ENCODE data around the gene NFKBIA. TPM values are rescaled to one million over a fixed set of nuclear protein-coding genes. Genes with fewer than 3 reads are reported as not detected.
A peak's percentile ranks its signal among the peaks of the same experiment; 100 is the strongest.
"Not testable (repeated sequence)": the region's sequence is repeated elsewhere in the genome, so short reads cannot be mapped to it uniquely, and the experiment has no call there.

The NFKBIA gene, protein sequence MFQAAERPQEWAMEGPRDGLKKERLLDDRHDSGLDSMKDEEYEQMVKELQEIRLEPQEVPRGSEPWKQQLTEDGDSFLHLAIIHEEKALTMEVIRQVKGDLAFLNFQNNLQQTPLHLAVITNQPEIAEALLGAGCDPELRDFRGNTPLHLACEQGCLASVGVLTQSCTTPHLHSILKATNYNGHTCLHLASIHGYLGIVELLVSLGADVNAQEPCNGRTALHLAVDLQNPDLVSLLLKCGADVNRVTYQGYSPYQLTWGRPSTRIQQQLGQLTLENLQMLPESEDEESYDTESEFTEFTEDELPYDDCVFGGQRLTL
- 28.7 TPM for polyA plus RNA-seq (2013, experiment 1 of 2)
- polyA plus RNA-seq (2013, experiment 2 of 2), result 25.9 TPM

DNA sequence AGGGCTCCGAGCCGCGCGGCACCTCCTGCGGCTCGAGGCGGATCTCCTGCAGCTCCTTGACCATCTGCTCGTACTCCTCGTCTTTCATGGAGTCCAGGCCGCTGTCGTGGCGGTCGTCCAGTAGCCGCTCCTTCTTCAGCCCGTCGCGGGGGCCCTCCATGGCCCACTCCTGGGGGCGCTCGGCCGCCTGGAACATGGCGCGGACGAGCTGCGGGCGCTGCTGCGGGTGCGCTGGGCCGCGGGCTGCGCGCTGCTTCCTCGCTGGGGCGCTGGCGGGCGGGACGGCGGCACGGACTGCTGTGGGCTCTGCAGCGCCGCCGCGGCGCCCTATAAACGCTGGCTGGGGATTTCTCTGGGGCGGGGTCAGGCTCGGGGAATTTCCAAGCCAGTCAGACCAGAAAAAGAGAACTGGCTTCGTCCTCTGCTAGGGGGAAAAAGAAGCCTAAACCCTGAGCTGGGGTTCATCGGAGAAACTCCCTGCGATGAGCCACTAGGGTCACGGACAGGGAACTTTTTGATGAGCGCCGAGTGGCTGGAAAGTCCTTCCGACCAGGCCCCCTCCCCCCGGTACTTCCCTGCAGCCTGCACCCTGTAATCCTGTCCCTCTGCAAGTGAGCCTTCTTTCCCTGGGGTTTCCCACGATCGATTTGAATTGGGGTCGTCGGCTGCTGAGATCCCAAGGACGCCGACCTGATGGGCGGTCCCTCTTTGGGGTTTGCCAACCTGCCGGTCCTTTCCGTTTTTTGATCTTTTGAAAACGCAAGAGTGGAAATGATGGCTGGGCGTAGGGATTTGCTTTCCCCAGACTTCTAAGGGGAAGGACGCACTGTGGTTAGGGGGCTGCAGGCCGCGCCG, at the start of gene NFKBIA:
Gene NFKBIA (minus strand): TSS at position 301 of the 855 bp plus-strand sequence. CDS start 105 bp downstream, at position 196.
- Histone ChIP-seq H3K27ac (ENCODE audit: low read depth, low read length) (peak within 1 kb of the TSS; percentile 98), H3K27me3 (ENCODE audit: insufficient read depth, low read length) (no peaks in the 10 kb centered on the region), H3K4me1 (ENCODE audit: insufficient read depth, low read length) (peaks cover 11% of the 10 kb centered on the region), H3K9me3 (ENCODE audit: insufficient read depth, low read depth, low read length) (no peaks in the 10 kb centered on the region), H3K36me3 (ENCODE audit: insufficient read depth, low read length) (peaks cover 38% of the 10 kb centered on the region), H3K4me3 (ENCODE audit: low read length) (peak within 1 kb of the TSS; percentile 98), H3K9ac (ENCODE audit: low read depth, low read length) (peak within 1 kb of the TSS; percentile 99)
- 1% methylated on average over 69 of the region's 69 CpGs for WGBS

- 98% methylated on average over 1 of the region's 1 CpG for WGBS
- Histone ChIP-seq H3K9ac (ENCODE audit: low read depth, low read length) (no peak overlapping the region), H3K9me3 (ENCODE audit: insufficient read depth, low read depth, low read length) (no peaks in the 10 kb centered on the region), H3K27ac (ENCODE audit: low read depth, low read length) (no peak overlapping the region), H3K4me3 (ENCODE audit: low read length) (no peak overlapping the region), H3K27me3 (ENCODE audit: insufficient read depth, low read length) (no peaks in the 10 kb centered on the region), H3K36me3 (ENCODE audit: insufficient read depth, low read length) (no peaks in the 10 kb centered on the region), H3K4me1 (ENCODE audit: insufficient read depth, low read length) (no peaks in the 10 kb centered on the region)
These were observed 41.9 kb upstream of the NFKBIA start for GRCh38 chr14:35446450-35446849.

DNA sequence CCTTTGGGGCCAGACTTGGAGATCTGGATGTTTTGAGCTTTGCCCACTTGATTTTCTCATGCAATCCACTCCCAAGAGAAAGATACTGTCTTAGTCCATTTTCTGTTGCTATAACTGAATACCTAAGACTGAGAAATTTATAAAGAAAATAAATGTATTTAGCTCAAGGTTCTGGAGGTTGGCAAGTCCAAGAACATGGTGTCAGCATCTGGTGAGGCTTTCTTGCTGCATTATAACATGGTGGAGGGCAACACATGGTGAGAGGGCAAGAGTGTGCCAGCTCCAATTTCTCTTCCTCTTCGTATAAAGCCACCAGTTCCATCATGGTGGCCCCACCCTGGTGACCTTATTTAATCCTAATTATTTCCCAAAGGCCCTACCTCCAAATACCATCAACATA, 39.6 kb upstream of the NFKBIA start:
- 82% methylated on average over 1 of the region's 1 CpG for WGBS
- H3K27me3 ChIP-seq (ENCODE audit: insufficient read depth, low read length), result no peaks in the 10 kb centered on the region

DNA sequence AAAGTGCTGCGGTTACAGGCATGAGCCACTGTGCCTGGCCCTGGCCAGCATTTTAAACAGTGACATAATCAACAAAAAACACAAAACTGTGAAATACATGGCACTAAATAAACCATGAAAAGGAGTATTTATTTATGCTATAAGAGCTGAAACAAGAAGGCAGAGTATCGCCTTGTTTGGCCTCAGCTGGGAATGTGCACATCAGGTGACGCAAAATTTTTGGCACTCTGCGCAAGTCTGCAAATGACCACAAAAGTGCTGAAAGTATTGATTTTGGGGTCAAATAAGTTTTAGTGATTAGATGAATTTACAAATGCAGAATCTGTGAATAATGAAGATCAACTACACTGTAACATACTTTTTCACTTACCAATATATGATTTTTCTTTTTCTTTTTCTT, 36.6 kb upstream of the NFKBIA start:
- Histone ChIP-seq H3K4me1 (ENCODE audit: insufficient read depth, low read length) (no peaks in the 10 kb centered on the region), H3K36me3 (ENCODE audit: insufficient read depth, low read length) (no peaks in the 10 kb centered on the region), H3K27me3 (ENCODE audit: insufficient read depth, low read length) (no peaks in the 10 kb centered on the region), H3K27ac (ENCODE audit: low read depth, low read length) (no peak overlapping the region), H3K4me3 (ENCODE audit: low read length) (no peak overlapping the region), H3K9me3 (ENCODE audit: insufficient read depth, low read depth, low read length) (no peaks in the 10 kb centered on the region), H3K9ac (ENCODE audit: low read depth, low read length) (no peak overlapping the region)
- 96% methylated on average over 4 of the region's 4 CpGs for WGBS

More for the DNA sequence above, 39.6 kb upstream of the NFKBIA start:
- no peak overlapping the region for H3K4me3 ChIP-seq (ENCODE audit: low read length)
- no peak overlapping the region for H3K27ac ChIP-seq (ENCODE audit: low read depth, low read length)
- H3K9ac ChIP-seq (ENCODE audit: low read depth, low read length), result no peak overlapping the region
- H3K36me3 ChIP-seq (ENCODE audit: insufficient read depth, low read length), result no peaks in the 10 kb centered on the region
- no peaks in the 10 kb centered on the region for H3K9me3 ChIP-seq (ENCODE audit: insufficient read depth, low read depth, low read length)
- H3K4me1 ChIP-seq (ENCODE audit: insufficient read depth, low read length), result no peaks in the 10 kb centered on the region

DNA sequence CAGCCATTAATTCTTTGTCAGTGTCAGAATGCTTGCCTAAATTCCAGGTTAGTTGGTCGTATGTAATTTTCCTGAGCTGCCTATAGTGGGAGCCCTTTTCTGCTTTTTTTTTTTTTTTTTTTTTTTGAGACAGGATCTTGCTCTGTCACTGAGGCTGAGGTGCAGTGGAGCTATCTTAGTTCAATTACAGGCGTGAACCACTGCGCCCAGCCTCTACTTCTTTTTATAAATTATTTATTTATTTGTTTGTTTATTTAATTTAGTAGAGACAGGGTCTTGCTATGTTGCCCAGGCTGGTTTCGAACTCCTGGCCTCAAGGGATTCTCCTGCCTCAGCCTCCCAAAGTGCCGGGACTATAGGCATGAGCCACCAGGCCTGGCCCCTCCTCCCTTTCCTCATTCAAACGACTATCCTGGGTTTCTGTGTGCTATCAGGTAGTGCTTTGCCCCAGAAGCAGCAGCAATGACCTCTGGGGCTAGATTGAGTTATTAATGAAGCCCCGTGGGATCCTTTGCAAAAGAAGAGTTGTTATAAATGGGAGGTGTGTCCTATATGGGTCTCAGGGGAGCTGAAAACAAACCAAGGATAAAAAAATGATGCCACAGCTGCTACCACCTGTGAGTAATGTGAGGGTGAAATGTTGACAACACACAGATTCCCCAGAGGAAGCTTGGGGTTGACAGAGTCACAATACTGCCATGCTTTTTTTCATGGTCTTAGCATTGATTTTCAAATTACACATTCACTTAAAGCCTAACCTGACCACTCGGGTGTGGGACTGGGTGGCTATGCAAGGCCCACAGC, 34.6 kb upstream of the NFKBIA start:
- WGBS, result 69% methylated on average over 6 of the region's 8 CpGs
- H3K9me3 ChIP-seq (ENCODE audit: insufficient read depth, low read depth, low read length), result no peaks in the 10 kb centered on the region
- H3K27ac ChIP-seq (ENCODE audit: low read depth, low read length), result no peak overlapping the region
- no peaks in the 10 kb centered on the region for H3K36me3 ChIP-seq (ENCODE audit: insufficient read depth, low read length)
- no peaks in the 10 kb centered on the region for H3K4me1 ChIP-seq (ENCODE audit: insufficient read depth, low read length)
- H3K27me3 ChIP-seq (ENCODE audit: insufficient read depth, low read length), result no peaks in the 10 kb centered on the region
- no peak overlapping the region for H3K9ac ChIP-seq (ENCODE audit: low read depth, low read length)
- H3K4me3 ChIP-seq (ENCODE audit: low read length), result no peak overlapping the region

DNA sequence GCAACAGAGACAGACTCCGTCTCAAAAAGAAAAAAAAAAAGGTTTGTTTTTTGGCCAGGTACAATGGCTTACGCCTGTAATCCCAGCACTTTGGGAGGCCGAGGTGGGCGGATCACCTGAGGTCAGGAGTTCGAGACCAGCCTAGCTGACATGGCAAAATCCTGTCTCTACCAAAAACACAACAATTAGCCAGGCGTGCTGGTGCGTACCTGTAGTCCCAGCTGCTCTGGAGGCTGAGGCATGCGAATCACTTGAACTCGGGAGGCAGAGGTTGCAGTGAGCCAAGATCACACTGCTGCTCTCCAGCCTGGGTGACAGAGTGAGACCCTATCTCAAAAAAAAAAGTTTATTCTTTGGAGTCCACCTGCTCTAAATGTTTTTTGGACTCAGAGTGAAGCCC, 33.9 kb upstream of the NFKBIA start:
- not testable (repeated sequence) for H3K36me3 ChIP-seq (ENCODE audit: insufficient read depth, low read length); H3K4me3 ChIP-seq (ENCODE audit: low read length); H3K27ac ChIP-seq (ENCODE audit: low read depth, low read length); H3K9ac ChIP-seq (ENCODE audit: low read depth, low read length); H3K27me3 ChIP-seq (ENCODE audit: insufficient read depth, low read length); H3K9me3 ChIP-seq (ENCODE audit: insufficient read depth, low read depth, low read length); H3K4me1 ChIP-seq (ENCODE audit: insufficient read depth, low read length)
- WGBS, result 95% methylated on average over 9 of the region's 9 CpGs

GRCh38 chr14:35435177-35435576, 30.6 kb upstream of the NFKBIA start:
- Histone ChIP-seq H3K4me1 (ENCODE audit: insufficient read depth, low read length) (no peaks in the 10 kb centered on the region), H3K36me3 (ENCODE audit: insufficient read depth, low read length) (no peaks in the 10 kb centered on the region), H3K9me3 (ENCODE audit: insufficient read depth, low read depth, low read length) (no peaks in the 10 kb centered on the region), H3K27me3 (ENCODE audit: insufficient read depth, low read length) (no peaks in the 10 kb centered on the region), H3K27ac (ENCODE audit: low read depth, low read length) (no peak overlapping the region), H3K9ac (ENCODE audit: low read depth, low read length) (no peak overlapping the region), H3K4me3 (ENCODE audit: low read length) (no peak overlapping the region)

DNA sequence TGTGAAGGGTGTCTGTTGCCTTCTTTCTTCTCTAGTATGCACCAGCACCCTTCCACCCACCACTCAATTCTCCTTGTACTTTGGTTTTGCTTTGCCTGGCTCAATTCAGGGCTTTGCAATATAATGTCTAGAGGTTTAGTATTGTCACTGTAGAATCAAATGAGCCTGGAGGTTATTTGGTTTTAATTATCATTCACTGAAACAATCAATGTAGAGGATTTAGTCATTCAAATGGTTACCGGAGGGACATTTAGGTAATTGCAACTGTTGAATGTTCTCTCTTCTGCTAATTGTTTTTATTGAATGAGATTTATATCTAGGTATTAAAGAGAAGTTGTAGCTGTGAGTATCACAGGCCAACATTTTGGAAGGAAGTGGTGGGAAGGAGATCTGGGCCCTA, 29.3 kb upstream of the NFKBIA start:
- Histone ChIP-seq H3K4me1 (ENCODE audit: insufficient read depth, low read length) (no peaks in the 10 kb centered on the region), H3K36me3 (ENCODE audit: insufficient read depth, low read length) (no peaks in the 10 kb centered on the region), H3K27me3 (ENCODE audit: insufficient read depth, low read length) (no peaks in the 10 kb centered on the region), H3K27ac (ENCODE audit: low read depth, low read length) (no peak overlapping the region), H3K4me3 (ENCODE audit: low read length) (no peak overlapping the region), H3K9me3 (ENCODE audit: insufficient read depth, low read depth, low read length) (no peaks in the 10 kb centered on the region), H3K9ac (ENCODE audit: low read depth, low read length) (no peak overlapping the region)
- 89% methylated on average over 1 of the region's 1 CpG for WGBS

DNA sequence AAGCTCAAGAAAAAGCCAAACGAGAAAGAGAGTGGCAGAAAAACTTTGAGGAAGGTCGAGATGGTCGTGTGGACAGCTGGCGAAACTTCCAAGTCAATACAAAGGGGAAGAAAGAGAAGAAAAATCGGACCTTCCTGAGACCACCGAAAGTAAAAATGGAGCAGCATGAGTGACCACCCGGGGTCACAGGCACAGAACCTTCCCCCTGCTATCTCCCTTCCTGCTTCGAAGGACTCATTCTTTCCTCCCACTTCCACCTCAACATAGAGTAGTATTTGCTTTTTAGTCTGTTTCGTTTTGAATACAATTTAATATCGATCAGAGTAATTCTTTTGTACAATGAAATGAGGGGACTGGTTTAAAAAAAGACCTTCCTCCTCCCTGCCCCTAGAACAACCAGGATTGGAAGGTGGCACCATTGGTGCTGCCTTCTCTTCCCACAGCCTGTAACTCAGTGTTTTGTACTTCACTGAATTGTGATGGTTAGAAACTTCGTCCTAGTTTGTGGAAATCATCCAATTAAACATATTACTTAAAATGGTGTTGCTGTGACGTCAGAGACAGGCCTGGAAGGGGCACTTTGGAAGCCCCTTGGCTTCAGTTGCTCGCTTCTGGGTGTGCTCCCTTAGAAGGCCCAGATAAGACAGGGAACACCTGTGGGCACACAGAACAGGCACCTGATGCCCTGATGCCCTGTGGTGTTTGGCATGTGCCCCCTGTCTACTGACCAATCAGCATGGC, 26.1 kb upstream of the NFKBIA start:
- Histone ChIP-seq H3K4me3 (ENCODE audit: low read length) (no peak overlapping the region), H3K27me3 (ENCODE audit: insufficient read depth, low read length) (no peaks in the 10 kb centered on the region), H3K9ac (ENCODE audit: low read depth, low read length) (no peak overlapping the region), H3K27ac (ENCODE audit: low read depth, low read length) (no peak overlapping the region), H3K4me1 (ENCODE audit: insufficient read depth, low read length) (no peaks in the 10 kb centered on the region), H3K9me3 (ENCODE audit: insufficient read depth, low read depth, low read length) (no peaks in the 10 kb centered on the region), H3K36me3 (ENCODE audit: insufficient read depth, low read length) (no peaks in the 10 kb centered on the region)
- WGBS, result 91% methylated on average over 9 of the region's 13 CpGs

DNA sequence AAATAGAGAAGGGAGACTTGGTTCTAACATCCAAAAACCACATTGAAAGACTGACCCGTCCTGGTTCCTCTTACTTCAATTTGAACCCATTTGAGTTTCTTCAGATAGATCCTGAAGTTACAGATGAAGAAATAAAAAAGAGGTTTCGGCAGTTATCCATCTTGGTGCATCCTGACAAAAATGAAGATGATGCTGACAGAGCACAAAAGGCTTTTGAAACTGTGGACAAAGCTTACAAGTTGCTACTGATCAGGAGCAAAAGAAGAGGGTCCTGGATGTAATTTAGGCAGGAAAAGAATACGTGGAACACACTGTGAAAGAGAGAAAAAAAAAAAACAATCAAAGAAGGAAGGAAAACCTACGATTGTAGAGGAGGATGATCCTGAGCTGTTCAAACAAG, 25.4 kb upstream of the NFKBIA start:
- H3K4me3 ChIP-seq (ENCODE audit: low read length), result no peak overlapping the region
- no peaks in the 10 kb centered on the region for H3K4me1 ChIP-seq (ENCODE audit: insufficient read depth, low read length)
- no peaks in the 10 kb centered on the region for H3K36me3 ChIP-seq (ENCODE audit: insufficient read depth, low read length)
- no peaks in the 10 kb centered on the region for H3K9me3 ChIP-seq (ENCODE audit: insufficient read depth, low read depth, low read length)
- no peak overlapping the region for H3K27ac ChIP-seq (ENCODE audit: low read depth, low read length)
- H3K9ac ChIP-seq (ENCODE audit: low read depth, low read length), result no peak overlapping the region
- 94% methylated on average over 4 of the region's 4 CpGs for WGBS
- H3K27me3 ChIP-seq (ENCODE audit: insufficient read depth, low read length), result no peaks in the 10 kb centered on the region

Data from HUES64 (cell line).